ENCODE data around the gene NT5C1B.

The NT5C1B gene

DNA sequence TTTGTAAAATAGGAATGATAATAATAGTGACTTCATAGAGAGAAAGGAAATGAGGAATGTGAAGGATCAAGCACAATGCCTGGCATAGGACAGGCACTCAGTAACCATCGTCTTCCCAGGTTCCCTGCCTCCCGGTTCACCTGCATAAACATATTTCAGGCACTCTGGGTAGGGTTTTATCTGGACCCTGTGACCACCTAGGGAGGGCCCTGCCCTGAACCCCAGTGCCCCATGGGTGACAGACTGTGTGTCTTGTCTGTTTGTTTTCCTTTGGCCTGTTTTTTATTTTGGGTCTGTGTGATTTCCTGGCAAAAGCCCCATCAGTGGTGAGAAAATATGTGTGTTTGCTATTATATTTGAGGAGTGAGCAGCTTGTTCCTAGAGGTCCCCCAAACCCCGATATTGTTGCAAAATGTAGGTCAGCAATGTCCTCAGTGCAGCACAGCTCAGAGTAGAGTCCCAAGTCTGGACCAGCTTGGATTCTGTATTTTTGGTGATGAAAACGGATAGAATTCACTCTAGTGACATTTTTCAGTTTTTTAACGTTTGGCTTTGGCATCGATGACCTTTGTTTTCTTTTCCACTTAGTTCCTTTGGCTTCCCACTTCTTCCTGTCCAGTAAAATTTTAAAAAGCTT, 9.6 kb upstream of the NT5C1B start:
- no peak for DNase-seq

DNA sequence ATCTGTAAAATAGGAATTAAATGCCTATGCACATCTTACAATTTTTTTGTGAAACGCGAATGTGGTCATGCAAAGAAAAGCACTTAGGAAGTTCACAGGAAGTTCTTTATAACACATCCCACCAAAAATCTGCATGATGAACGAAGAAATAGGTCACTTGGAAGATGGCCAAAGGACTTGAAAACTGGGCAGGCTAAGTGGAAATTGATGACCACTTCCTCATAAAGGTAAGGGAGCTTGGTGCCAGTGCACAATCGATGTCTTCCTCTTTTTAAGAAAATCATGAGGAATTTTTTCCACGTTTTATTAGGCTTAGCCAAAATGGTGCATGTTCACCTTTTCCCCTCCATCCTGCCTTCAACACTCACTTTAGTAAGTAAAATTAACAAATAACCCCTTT, 8.2 kb upstream of the NT5C1B start:
- no peak for DNase-seq

DNA sequence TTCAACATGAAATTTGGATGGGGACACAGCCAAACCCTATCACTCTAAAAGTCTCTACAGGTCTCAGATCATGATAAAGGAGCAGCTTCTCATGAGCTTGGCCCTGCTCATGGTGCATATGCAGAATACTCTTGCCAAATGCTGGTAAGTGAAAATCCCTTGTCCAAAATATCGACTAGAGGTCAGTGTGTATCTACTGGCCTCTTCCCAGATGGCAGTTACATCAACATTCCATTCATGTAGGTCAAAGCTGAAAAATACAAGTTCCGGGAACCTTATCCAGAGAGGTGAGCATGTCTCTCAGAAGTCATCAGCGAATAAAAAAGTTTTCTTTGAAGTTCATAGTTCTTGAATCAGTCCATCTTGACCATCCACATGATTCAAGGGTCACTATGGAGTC, 7.6 kb upstream of the NT5C1B start:
- DNase-seq = no peak

DNA sequence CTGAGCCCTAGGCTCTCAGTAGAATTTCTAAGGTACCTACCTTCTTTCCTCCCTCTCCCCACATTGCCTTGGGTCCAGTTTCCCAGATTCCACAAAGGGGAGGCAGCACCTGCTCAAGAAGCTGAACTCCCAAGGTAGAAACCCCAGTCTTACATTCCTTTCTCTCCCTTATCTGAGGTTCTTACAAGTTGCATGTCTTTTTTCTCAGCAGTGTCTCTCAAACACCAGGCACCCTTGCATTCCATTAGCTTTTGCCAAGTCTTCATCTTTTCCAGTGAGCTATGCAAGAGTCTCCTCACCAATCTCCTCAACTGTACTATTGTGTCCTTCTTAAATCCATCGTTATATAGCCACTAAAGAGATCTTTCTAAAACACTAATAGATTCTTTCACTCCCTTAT, 4.1 kb upstream of the NT5C1B start:
- no peak for DNase-seq

DNA sequence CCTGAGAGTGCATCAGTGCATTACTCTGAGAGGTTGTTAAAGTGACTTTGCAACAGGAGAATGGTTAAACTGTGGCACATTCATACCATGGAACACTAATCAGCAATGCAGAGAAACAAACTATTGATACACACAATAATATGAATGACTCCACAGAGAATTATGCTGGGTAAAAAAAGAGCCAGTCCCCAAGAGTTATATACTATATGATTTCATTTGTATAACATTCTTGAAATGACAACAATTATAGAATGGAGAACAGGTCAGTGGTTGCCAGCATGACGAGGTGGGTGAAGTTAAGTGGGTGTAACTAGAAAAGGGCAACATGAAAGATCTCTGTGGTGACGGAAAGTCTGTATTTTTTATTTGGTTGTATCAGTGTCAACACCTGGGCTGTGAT, 3.0 kb upstream of the NT5C1B start:
- DNase-seq = no peak

DNA sequence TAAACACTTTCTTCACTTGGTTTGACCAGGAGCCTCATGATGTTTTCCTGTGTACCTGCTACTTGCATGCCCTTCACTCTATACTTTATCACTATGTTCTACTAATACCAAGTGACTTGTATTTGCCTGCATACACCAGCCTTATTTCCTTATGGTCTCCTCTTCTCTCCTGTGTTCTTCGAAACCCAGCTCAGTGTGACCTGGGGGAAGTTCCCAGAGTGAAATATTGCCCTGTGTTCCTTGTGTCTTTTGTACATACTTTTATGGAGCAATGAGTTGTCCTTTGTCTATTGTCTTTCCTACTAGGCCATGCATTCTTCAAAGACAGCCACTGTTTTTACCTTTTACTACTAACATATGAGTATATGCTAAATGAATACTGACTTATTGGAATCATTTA, 567 bp downstream of the NT5C1B start:
- no peak for DNase-seq

DNA sequence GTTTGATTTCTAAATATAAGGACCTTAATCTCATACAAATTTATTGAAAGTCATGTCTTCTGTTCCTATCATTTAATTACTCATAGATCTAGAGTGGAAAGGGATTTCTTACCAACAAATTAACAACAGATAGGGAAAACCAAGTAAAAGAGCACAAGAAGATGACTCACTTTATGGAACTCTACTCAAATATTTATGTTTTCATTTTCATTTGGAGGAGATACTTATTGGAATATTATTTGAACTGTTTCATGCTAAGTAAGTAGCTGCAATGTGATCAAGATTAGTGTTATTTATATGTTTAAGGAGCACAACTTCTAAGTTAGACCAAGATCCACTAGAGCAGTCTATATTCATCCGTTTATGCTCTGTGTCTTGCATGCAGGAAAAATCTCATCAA, 1.3 kb downstream of the NT5C1B start:
- DNase-seq = no peak

DNA sequence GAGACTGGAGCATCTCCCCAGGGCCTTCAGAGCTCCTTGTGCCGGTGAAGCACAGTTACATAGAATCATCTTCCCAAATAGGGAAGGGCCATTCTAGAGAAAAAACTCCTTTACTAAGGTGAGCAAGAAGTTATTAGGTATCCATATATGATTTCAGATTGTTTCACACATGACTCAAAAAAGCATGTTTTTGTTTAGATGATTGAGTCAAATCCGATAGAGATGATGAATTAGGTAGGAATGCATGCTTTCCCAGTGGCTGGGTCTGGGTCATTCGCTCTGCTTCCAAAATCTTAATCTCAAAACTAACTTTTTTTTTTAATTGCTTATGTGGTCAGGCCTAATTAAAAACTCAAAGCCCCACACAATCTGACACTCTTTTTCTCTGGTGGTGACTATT, 3.8 kb downstream of the NT5C1B start:
- DNase-seq = no peak

DNA sequence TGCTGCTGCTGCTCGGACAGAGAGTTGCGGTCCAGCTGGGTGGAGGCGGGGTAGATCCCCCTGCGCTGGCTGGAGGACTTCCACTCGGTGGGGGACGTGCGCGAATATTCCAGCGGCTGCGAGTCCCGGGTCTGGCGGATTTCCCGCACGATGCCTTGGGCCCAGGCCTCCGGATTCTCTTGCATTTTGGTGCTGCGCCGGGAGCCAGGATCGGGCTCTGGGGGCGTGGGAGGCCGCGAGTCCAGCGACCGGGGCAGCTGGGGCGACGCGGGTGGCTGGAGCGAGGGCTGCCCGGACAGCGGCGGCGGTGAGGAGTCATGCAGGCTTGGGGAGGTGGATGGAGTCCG, 4.8 kb downstream of the NT5C1B start:
- no peak for DNase-seq

DNA sequence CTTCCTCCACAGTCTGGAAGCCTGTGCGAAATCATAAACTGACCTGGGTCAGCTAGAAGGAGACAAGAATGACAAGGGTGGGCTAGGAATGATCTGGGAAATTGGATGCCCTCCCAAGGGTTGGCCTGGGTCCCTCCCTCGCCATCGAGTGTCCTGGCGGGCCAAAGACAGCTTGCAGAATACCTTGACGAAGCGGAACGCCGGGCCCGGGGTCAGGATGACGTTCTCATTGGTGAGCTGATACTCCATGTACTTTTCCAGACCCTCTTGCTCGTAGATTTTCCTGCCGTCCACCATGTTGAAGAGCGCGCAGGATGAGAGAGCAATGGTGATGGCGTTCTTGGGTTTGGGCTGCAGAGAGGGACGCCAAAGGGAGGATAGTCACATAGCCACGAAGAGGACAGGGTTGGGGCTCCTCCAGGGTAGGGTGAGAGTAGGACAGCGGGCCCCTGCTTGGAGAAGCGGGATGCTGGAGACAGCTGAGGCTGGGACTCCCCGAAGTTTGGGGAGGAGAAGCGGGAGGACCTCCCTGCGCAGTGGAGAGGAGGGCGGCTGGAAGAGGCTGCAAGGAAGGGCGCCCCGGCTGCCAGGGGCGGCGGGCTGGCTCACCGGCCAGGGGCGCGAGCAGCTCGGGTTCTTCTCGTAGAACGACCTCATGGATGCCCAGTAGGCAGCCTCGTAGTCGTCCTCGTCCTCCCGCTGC, 5.3 kb downstream of the NT5C1B start:
- DNase-seq = no peak

DNA sequence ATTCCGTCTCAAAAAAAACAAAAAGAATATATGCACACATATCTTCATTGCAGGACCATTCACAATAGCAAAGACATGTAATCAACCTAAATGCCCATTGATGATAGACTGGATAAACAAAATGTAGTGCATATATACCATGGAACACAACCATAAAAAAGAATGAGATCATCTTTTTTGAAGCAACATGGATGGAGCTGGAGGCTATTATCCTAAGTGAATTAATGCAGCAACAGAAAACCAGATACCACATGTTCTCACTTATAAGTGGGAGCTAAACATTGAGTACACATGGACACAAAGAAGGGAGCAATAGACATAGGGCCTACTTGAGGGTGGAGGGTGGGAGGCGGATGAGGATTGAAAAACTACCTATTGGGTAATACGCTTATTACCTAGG, 8.8 kb downstream of the NT5C1B start:
- no peak for DNase-seq

DNA sequence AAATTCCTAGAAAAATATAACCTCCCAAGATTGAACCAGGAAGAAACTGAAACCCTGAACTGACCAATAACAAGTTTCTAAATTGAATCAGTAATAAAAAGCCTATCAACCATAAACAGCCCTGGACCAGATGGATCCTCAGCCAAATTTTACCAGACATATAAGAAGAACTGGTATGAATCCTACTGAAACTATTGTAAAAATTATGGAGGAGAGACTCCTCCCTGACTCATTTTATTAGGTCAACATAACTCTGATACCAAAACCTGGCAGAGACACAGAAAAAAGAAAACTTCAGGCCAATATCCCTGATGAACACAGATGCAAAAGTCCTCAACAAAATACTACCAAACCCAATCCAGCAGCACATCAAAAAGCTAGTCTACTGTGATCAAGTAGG, 11.3 kb downstream of the NT5C1B start:
- DNase-seq = no peak

DNA sequence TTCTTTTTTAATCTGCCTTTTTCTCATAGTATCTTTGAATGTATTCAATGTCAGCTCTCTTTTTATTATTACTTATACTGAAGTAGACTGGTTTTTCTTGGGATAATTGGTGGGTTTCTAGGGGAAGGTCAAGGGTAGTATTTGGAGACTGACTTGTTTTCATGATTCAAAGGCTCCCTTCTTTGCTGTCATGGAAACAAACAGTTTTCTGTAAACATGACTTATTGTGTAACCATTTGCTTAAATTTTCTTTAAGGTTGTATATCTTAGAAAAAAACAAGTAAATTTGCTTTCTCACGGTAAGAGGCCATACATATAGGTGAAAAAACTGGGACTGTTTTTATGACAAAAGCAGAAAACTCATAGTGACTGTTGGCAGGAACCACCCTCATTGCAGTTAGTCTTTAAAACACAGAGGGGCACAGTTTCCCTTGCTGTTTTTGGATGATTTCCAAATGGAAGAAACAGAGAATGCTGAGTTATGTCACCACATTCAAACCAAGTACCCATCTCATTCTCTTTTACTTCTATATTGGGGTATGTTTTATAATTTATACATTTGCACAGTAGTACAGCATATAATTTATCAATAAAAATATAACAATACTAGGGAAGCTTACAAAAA, 23.1 kb downstream of the NT5C1B start:
- DNase-seq = no peak

DNA sequence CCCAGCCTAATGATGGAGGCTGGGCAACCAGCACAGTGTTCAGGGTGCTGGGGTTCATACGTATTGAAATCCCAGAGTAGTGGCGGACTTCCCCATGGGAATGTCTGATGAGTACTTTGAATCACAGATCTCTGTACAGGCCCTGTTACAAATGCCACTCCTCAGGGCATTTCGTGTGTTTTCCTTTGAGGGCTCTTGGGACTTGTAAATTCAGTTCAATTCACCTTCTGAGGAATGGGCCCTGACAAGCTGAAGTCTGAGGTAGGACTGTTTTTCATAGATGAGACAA, 28.6 kb downstream of the NT5C1B start:
- no peak for DNase-seq

DNA sequence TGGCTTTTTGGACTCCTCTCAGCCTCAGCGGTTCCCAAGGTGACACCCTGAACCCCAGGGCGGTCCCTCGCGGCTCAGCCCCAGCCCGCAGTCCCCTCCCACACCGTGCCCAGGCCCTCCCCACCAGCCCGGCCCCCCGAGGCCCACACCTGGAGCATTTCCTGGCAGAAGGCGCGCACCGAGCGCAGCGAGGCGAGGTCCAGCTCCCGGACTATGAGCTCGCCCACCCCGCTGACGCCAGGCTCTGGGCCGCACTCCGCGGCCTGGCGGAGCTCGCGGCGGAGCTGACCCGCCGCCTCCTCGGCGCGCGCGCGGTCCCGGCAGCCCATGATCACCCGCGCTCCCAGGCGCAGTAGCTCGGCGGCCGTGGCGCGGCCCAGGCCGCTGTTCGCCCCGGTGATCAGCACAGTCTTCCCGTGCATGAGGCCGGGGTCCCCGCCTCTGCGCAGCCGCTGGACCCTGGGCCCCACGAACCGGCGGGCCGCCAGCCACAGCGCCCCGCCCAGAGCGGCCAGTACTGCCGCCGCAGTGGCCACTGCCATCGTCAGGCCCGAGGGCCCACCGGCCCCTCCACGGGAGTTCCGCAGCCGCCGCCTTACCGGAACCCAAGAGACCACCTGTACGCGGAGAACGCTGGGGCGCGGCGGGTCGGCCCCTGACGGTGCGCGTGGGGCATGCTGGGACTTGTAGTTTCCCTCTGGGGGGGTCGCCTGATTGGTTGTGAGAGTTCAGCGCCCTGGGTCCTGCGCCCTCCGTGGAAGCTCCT, 29.2 kb downstream of the NT5C1B start, which contains the start of gene RDH14:
Gene RDH14, minus strand, starts transcription at position 623 of the 766 bp plus-strand sequence. Its CDS starts 81 bp downstream, at position 542.
- peak; percentile 88 for DNase-seq

DNA sequence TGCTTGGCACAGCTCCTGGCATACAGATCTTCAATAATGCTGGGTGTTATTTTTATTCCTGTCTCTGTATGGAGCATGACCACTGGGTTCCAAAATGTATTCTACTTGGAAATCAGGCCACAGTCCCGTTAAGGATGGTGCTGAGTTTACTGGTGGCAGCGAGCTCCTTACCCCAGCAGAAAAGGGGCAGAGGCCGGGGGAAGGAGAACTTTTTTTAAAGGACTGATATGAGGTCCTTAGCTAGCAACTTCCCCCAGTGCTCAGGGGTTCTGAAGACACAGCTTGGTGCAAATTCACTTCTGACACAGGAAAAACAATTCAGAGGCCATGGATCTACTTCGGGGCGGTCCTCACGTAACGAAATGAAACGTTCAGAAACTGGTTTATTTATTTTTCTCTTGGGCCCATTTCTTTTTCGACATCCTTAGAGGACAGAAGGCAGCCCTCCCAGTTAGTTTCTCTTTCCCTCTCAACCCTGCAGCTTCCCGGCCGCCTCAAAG, 29.8 kb downstream of the NT5C1B start:
- DNase-seq = no peak

DNA sequence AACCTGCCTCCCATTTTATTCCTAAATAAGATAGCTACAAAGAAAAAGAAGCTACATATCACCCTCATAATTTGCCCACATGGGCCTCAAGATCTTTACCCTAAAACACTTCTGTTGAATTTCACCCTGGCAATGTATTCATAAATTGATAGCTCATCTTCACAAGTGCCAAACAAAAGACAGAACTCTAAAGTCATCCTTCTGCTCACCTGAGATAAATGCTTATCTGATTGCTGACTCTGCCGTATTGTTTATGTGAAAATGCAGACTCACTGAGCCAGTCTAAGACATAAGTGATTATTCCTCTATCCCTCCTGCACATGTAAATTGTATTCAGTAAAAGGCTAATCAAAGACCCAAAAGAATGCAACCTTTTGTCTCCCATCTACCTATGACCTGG, 30.9 kb downstream of the NT5C1B start:
- DNase-seq = no peak

DNA sequence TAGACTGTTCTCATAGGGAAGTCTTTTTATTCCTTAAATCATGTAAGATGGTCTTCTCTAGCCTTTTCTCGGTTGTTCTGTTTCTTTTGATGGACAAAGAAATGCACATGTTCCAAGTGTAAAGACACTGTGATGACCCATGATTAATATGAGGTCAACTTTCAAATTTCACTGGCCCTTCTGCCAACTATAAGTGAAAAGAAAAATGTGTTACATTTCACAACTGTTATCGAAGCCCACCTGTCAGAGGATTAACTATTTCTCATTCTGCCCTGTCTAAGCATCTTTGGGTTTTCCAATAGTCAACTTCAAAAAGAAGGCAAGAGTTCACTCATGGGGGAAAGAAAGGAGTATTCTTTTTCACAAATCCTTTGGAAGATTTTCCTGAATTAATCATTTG, 32.2 kb downstream of the NT5C1B start:
- no peak for DNase-seq

DNA sequence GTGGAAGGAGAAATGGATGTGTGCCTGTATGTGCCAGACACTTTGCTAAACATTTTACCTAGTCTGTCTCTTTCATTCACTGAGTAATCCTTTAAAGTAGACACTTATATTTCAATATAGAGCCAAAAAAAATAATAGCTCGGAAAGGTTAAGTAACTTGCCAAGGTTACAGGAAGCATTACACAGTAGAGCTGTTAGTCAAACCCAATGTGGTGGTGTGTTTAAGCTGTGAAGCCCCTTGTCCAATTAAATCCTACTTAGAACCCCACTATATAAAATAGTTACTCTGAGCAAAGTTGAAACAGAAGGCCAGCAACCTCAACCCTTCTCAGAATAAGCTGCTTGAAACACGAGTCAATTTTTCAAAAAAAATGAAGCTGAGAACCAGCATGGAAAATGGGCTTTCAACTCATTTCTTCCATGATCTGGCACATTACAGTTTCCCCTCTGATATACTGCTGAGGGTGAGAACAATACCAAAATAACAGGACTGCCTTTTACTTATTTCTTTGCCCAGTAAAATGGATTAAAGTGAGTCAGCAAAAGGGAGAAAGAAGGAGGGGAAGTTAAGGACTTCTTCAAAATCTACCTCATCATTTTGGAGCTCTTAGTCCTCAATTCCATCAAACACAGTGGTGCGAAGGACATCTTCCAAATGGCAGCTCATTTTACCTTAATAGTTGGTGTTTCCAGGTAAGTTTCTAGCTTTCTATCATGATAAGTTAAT, 36.9 kb downstream of the NT5C1B start:
- DNase-seq = no peak

DNA sequence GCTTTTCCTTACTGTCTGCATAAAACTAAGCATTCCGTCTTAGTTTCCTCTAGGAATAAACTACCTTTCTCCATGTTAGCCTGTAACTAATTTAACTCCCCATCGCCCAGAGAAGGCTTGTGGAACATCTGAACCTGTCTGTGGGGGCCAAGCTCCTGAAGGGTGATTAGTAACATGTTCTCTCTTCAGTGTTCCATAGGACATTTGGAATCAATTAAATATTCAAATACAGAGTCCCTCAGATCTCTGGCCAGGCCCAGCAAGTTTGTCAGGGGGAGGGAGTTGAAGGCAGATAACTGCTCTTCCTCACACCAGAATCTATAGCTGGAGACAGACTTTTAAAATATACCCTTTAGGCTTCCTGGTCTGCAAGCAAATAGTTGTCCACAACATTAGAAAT, 37.7 kb downstream of the NT5C1B start:
- DNase-seq = no peak

DNA sequence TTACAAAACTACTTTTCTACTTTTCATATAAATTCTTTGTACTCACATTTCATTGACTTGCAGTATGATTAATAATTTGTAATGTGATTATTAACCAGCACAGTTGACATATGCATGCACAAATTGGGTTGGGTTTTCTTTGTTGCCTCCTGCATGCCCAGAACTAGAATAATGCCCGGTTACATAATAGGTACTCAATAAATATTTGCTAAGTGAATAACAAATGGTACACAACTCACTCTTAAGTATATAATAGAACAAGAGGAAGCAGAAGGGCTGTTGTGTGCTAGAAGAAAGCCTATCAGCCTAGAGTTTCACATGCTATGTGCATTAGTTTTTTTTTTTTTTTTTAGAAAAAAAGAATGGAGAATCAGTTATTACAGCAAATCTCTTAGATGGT, 38.2 kb downstream of the NT5C1B start:
- DNase-seq = no peak

DNA sequence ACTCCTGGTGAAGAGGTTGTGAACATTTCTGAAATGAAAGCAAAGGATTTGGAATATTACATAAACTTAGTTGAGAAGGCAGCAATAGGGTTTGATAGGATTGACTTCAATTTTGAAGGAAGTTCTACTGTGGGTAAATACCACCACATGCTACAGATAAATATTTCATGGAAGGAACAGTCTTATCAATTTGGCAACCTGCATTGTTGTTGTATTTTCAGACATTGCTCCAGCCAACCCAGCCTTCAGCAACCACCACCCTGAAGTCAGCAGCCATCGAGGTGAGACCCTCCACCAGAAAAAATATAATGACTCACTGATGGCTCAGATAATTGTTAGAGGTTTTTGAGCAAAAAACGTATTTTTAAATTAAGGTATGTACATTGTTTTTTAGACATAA, 38.9 kb downstream of the NT5C1B start:
- DNase-seq = no peak

DNA sequence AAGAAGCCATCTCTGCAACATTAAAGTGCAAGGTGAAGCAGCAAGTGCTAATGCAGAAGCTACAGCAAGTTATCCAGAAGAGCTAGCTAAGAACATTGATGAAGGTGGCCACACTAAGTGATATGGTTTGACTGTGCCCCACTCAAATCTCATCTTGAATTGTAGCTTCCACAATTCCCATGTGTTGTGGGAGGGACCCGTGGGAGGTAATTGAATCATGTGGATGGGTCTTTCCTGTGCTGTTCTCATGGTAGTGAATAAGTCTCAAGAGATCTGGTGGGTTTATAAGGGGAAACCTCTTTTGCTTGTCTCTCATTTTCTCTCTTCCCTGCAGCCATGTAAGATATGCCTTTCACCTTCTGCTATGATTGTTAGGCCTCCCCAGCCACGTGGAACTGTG, 40.3 kb downstream of the NT5C1B start:
- no peak for DNase-seq

Measured in NCI-H1417 treated with DMSO at 0.1 percent for 48 hours (cell line).